Fibroblast of lung (primary cell): ENCODE measurements around the gene UBE2G1.

Source experiments
- CTCF ChIP-seq, 2 donors: IDR thresholded peaks in 1 of 2; conservative IDR thresholded peaks in 1 of 2; 1 replicate in 1 of 2; 2 replicates in 1 of 2; pipeline ENCODE4 v1.5.1; 2011 to 2012; ENCODE audit warnings: low read length in 2 of 2, control low read depth in 1 of 2, inconsistent platforms in 1 of 2, low read depth in 1 of 2, mild to moderate bottlenecking in 1 of 2
- EZH2 ChIP-seq: IDR thresholded peaks from 2 replicates; pipeline ENCODE4 v1.5.1; 2012; ENCODE audit warnings: low read length, control low read depth, mild to moderate bottlenecking; ENCODE audit errors: missing control alignments

DNA sequence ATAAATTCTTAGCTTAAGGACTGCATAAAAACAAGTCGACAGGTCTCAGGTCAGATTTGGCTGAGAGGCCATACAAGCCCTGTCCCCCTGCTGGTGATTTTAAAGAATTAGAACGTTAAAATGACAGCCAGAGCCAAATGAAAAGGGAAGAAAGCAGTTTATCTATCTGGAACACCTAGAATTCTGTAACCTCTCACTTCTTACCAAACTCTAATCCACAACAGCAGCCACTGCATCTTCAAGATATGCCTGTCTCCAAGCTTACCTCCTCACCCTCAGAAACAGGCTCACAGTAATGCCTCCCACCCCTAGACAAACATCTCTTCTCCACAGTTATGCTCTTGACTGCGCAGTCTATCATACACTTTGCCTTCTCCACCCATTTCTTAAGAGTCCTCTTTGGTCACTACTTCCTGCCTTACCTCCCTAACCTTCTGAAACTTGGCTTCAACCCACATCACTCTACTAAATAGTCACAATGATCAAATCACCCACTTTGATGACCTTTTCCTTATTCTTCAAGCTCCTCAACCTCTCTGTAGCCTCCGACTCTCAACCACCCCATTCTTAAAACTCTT lies 116.9 kb downstream of the UBE2G1 start:
- TF ChIP-seq CTCF (conservative IDR thresholded peaks at IDR 0.05 in 1 of 2, IDR thresholded peaks at IDR 0.05 in 1 of 2; ENCODE audit: low read depth in 1 of 2, low read length in 2 of 2) (peak; percentile 54 to 57), EZH2 (no peak)
